ENCODE results near the gene SLC33A1.

SLC33A1 gene

DNA sequence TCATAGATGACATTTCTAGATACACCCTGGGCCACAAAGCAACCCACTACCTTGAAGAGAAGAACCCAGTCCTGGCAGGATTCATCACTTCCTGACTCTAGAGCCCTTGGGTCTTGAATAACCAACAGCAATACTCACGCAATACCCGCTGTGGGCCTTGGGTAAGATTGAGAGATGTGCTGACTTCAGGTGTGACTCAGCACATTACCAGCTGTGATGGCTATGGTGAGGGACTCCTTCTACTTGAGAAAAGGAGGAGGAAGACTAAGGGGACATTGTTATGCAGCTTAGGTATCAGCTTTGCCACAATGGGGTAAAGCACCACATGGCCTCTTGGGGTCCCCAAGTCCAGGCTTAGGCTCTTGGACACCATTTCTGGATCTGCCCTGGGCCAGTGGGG lies 63.0 kb downstream of the SLC33A1 start:
- Histone ChIP-seq H3K27me3 (ENCODE audit: insufficient read depth, low read length, poor library complexity) (no peaks in the 10 kb centered on the region), H3K27ac (ENCODE audit: low read length) (no peak overlapping the region), H3K4me2 (ENCODE audit: insufficient read depth, low read length) (no peak overlapping the region), H3K4me1 (ENCODE audit: insufficient read depth, low read length) (no peaks in the 10 kb centered on the region; the same call in 1 of the 2 replicates), H4K20me1 (ENCODE audit: insufficient read depth, low read length) (no peaks in the 10 kb centered on the region), H3K9me3 (ENCODE audit: insufficient read depth, low read length, severe bottlenecking) (no peaks in the 10 kb centered on the region), H3K9ac (ENCODE audit: low read depth, low read length) (no peak overlapping the region), H2AFZ (ENCODE audit: low read depth, low read length) (no peak overlapping the region), H3K36me3 (ENCODE audit: insufficient read depth, low read length) (peaks cover 12% of the 10 kb centered on the region; the same call in 1 of the 2 replicates), H3K4me3 (ENCODE audit: low read depth in 1 of 2, low read length in 2 of 2) (no peak overlapping the region), H3K79me2 (ENCODE audit: insufficient read depth, low read length) (no peaks in the 10 kb centered on the region)
- DNase-seq = no peak
- TF ChIP-seq, protein P1, sequence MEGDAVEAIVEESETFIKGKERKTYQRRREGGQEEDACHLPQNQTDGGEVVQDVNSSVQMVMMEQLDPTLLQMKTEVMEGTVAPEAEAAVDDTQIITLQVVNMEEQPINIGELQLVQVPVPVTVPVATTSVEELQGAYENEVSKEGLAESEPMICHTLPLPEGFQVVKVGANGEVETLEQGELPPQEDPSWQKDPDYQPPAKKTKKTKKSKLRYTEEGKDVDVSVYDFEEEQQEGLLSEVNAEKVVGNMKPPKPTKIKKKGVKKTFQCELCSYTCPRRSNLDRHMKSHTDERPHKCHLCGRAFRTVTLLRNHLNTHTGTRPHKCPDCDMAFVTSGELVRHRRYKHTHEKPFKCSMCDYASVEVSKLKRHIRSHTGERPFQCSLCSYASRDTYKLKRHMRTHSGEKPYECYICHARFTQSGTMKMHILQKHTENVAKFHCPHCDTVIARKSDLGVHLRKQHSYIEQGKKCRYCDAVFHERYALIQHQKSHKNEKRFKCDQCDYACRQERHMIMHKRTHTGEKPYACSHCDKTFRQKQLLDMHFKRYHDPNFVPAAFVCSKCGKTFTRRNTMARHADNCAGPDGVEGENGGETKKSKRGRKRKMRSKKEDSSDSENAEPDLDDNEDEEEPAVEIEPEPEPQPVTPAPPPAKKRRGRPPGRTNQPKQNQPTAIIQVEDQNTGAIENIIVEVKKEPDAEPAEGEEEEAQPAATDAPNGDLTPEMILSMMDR (IDR thresholded peaks at IDR 0.05; ENCODE audit: borderline replicate concordance, extremely low read depth, low read length, poor library complexity, severe bottlenecking) = peak; percentile 4
- no peak for TF ChIP-seq EZH2 (IDR thresholded peaks at IDR 0.05; ENCODE audit: borderline replicate concordance, low read depth, low read length, severe bottlenecking)
- no peak; the same call in 2 of the 3 replicates for ATAC-seq (ENCODE audit: insufficient read depth, low read depth)

DNA sequence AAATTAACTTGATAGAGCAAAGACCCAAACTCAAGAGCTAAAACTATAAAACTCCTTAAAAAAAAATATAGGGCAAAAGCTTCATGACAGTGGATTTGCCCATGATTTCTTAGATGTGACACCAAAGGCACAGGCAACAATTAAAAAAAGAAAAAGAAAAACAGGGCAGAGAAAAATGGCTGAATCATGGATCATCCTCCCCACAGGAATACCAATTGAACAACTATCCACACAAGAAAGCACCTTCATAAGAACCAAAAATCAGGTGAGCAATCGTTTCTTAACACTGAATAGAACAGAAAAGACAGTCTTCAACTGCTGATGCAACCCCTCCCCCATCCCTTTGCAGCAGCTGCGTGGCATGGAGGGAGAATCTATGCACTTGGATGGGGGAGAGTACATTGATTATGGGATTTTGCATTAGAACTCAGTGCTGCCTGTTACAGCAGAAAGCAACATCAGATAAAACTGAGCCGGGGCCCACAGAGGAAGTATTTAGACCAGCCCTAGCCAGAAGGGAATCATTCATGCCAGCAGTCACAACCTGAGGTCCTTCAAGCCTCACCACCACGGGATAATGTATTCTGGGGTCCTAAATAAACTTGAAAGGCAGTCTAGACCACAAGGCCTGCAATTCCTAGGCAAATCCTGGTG lies 63.8 kb downstream of the SLC33A1 start:
- H3K4me1 ChIP-seq (ENCODE audit: insufficient read depth, low read length) = no peaks in the 10 kb centered on the region; the same call in 1 of the 2 replicates
- H3K27ac ChIP-seq (ENCODE audit: low read length) = no peak overlapping the region
- no peaks in the 10 kb centered on the region for H3K9me3 ChIP-seq (ENCODE audit: insufficient read depth, low read length, severe bottlenecking)
- no peak for DNase-seq
- ATAC-seq (ENCODE audit: insufficient read depth, low read depth) = no peak
- no peaks in the 10 kb centered on the region for H3K79me2 ChIP-seq (ENCODE audit: insufficient read depth, low read length)
- H3K36me3 ChIP-seq (ENCODE audit: insufficient read depth, low read length) = peaks cover 12% of the 10 kb centered on the region; the same call in 1 of the 2 replicates
- TF ChIP-seq, protein P1 (IDR thresholded peaks at IDR 0.05; ENCODE audit: borderline replicate concordance, extremely low read depth, low read length, poor library complexity, severe bottlenecking) = no peak
- no peak for TF ChIP-seq EZH2 (IDR thresholded peaks at IDR 0.05; ENCODE audit: borderline replicate concordance, low read depth, low read length, severe bottlenecking)
- H3K27me3 ChIP-seq (ENCODE audit: insufficient read depth, low read length, poor library complexity) = no peaks in the 10 kb centered on the region
- no peak overlapping the region for H3K4me3 ChIP-seq (ENCODE audit: low read depth in 1 of 2, low read length in 2 of 2)
- no peaks in the 10 kb centered on the region for H4K20me1 ChIP-seq (ENCODE audit: insufficient read depth, low read length)
- H2AFZ ChIP-seq (ENCODE audit: low read depth, low read length) = no peak overlapping the region
- H3K4me2 ChIP-seq (ENCODE audit: insufficient read depth, low read length) = no peak overlapping the region
- no peak overlapping the region for H3K9ac ChIP-seq (ENCODE audit: low read depth, low read length)

DNA sequence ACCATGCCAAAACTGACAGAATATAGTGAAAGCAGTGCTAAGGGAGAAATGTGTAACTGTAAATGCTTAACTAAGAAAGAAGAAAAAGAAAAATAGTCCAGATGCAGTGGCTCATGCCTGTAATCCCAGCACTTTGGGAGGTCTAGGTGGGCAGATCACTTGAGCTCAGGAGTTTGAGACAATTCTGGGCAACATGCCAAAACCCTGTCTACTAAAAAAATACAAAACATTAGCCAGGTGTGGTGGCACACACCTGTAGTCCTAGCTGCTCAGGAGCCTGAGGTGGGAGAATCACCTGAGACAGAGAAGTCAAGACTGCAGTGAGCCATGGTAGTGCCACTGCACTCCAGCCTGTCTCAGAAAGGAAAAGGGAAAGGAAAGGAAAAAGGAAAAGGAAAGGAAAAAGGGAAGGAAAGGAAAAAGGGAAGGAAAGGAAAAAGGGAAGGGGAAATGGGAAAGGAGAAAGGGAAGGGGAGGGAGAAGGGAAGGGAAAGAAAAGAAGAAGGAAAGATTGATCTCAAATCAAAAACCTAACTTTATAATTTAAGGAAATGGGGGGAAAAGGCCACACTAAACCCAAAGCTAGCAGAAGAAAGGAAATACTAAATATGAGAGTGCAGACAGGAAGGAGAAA lies 68.4 kb downstream of the SLC33A1 start:
- Histone ChIP-seq H3K9ac (ENCODE audit: low read depth, low read length) (no peak overlapping the region), H2AFZ (ENCODE audit: low read depth, low read length) (no peak overlapping the region), H3K36me3 (ENCODE audit: insufficient read depth, low read length) (peaks cover 4% of the 10 kb centered on the region; the same call in 1 of the 2 replicates), H3K27me3 (ENCODE audit: insufficient read depth, low read length, poor library complexity) (no peaks in the 10 kb centered on the region), H3K4me1 (ENCODE audit: insufficient read depth, low read length) (no peaks in the 10 kb centered on the region; the same call in 1 of the 2 replicates), H3K27ac (ENCODE audit: low read length) (no peak overlapping the region), H3K4me2 (ENCODE audit: insufficient read depth, low read length) (no peak overlapping the region), H4K20me1 (ENCODE audit: insufficient read depth, low read length) (no peaks in the 10 kb centered on the region), H3K9me3 (ENCODE audit: insufficient read depth, low read length, severe bottlenecking) (peaks cover 7% of the 10 kb centered on the region), H3K79me2 (ENCODE audit: insufficient read depth, low read length) (no peaks in the 10 kb centered on the region), H3K4me3 (ENCODE audit: low read depth in 1 of 2, low read length in 2 of 2) (no peak overlapping the region)
- ATAC-seq (ENCODE audit: insufficient read depth, low read depth) (no peak), DNase-seq (no peak)
- TF ChIP-seq, protein P1 (IDR thresholded peaks at IDR 0.05; ENCODE audit: borderline replicate concordance, extremely low read depth, low read length, poor library complexity, severe bottlenecking) = no peak
- no peak for TF ChIP-seq EZH2 (IDR thresholded peaks at IDR 0.05; ENCODE audit: borderline replicate concordance, low read depth, low read length, severe bottlenecking)

Measured in DND-41 (cell line).